ENCODE data around the gene MYO18A. TPM values are rescaled to one million over a fixed set of nuclear protein-coding genes. Genes with fewer than 3 reads are reported as not detected.
A peak's percentile ranks its signal among the peaks of the same experiment; 100 is the strongest.
"Not testable (repeated sequence)": the region's sequence is repeated elsewhere in the genome, so short reads cannot be mapped to it uniquely, and the experiment has no call there.

MYO18A gene
- total and polyA plus RNA-seq, 4 donors: 41.4 to 75.9 (median 59.4) TPM

DNA sequence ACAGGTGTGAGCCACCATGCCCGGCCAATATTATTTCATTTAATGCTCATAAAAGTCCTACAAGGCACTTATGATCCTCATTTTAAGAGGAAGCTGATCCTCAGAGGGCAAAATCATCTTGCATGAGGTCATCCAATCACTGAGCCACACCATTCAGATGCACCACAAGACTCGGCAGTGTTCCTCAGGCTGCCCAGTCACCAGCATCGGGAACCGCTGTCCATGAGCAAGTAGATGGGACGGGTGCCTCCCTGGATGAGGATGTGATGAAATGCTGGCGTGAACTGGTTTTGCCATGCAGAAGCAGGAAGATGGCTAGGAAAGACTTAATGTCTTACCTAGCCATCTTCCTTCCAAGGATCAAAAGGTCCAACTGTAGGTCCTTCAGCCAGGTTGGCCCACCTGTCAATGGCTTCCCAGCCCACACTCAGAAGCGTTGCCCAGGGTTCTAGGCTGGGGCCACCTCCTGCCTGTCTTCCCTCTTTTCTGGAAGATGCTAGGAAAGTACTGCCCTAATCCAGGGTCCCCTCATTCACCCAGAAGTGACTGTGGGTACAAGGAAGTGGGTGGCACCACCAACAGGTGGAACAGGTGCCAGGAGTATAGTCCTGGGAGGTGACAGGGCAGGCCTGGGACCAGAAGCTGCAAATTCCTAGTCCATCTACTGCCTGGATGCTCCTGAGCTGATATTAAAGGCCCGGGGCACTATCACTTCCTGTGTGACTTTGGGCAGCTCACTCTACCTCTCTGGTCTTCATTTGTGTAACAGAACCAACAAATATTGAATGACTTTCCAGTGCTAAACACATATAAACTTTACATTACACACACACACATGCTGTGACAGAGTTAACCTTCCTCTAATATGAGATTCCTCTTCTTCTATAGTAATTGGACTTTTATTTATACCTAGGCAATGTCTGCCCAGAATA is 34.3 kb upstream of the MYO18A start:
- Histone ChIP-seq H3K9me3 (ENCODE audit: control insufficient read depth, insufficient read depth, low read length) (no peaks in the 10 kb centered on the region), H3K4me1 (ENCODE audit: control insufficient read depth, insufficient read depth, low read length) (peaks cover 8% of the 10 kb centered on the region), H3K27ac (ENCODE audit: low read depth, low read length) (no peak overlapping the region), H3K36me3 (ENCODE audit: control insufficient read depth, insufficient read depth, low read length) (no peaks in the 10 kb centered on the region), H3K27me3 (ENCODE audit: control insufficient read depth, insufficient read depth, low read length) (no peaks in the 10 kb centered on the region), H3K4me3 (ENCODE audit: low read depth, low read length) (no peak overlapping the region)
- WGBS (ENCODE audit: insufficient coverage): 93% methylated on average over 3 of the region's 8 CpGs
- DNase-seq (ENCODE audit: low read depth in 4 of 6, low spot score in 6 of 6): no peak

DNA sequence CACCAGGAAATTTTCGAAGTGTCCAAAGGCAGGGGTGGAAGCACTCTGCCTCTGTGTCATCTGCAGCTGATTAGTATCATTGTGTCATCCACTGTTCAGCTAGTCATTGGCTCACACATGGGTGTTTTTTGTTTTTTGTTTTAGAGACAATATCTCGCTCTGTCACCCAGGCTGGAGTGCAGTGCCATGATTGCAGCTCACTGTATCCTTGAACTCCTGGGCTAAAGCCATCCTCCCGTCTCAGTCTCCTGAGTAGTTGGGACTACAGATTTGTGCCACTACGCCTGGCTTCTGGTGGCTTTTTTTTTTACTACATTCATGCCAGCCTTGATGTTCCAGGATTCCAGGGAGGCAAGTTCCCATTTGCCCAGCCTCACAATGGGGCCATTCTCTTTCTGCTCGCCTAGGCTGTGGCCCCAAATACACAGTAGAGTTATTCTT is 32.5 kb upstream of the MYO18A start:
- WGBS (ENCODE audit: insufficient coverage): 61% methylated on average over 5 of the region's 5 CpGs
- Histone ChIP-seq H3K4me3 (ENCODE audit: low read depth, low read length) (no peak overlapping the region), H3K27me3 (ENCODE audit: control insufficient read depth, insufficient read depth, low read length) (no peaks in the 10 kb centered on the region), H3K27ac (ENCODE audit: low read depth, low read length) (peak overlapping the region; percentile 64), H3K9me3 (ENCODE audit: control insufficient read depth, insufficient read depth, low read length) (no peaks in the 10 kb centered on the region), H3K36me3 (ENCODE audit: control insufficient read depth, insufficient read depth, low read length) (no peaks in the 10 kb centered on the region), H3K4me1 (ENCODE audit: control insufficient read depth, insufficient read depth, low read length) (peaks cover 8% of the 10 kb centered on the region)
- DNase-seq (ENCODE audit: low read depth in 4 of 6, low spot score in 6 of 6): peak in 1 of 6 donors; percentile 25

DNA sequence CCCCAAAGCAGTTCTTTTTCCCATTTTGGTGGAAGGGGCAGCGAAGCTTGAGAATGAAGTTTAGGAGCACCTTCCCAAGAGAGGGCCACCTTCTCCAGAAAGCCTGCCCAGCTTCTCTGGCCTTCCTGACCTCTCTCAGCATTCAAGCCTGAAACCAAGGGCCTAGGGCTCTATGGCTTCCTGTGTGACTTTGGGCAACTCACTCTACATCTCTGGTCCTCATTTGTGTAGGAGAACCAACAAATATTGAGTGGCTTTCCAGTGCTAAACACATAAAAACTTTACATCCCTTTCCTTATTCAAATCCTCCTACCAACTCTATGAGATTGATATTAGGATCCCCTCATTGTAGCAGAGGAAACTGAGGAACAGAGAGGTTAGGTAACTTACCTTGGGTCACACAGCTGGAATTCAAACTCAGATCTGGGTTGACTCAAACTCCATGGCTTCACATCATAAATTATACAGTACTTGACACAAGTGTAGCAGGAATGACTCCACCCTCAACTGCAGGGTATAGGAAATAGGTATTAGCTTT is 32.0 kb upstream of the MYO18A start:
- peak overlapping the region; percentile 5 for H3K27ac ChIP-seq (ENCODE audit: low read depth, low read length)
- no peaks in the 10 kb centered on the region for H3K27me3 ChIP-seq (ENCODE audit: control insufficient read depth, insufficient read depth, low read length)
- no peaks in the 10 kb centered on the region for H3K36me3 ChIP-seq (ENCODE audit: control insufficient read depth, insufficient read depth, low read length)
- no peak for DNase-seq (ENCODE audit: low read depth in 4 of 6, low spot score in 6 of 6)
- H3K4me3 ChIP-seq (ENCODE audit: low read depth, low read length): no peak overlapping the region
- H3K9me3 ChIP-seq (ENCODE audit: control insufficient read depth, insufficient read depth, low read length): no peaks in the 10 kb centered on the region
- WGBS (ENCODE audit: insufficient coverage): 100% methylated on average over 1 of the region's 1 CpG
- peaks cover 8% of the 10 kb centered on the region for H3K4me1 ChIP-seq (ENCODE audit: control insufficient read depth, insufficient read depth, low read length)

DNA sequence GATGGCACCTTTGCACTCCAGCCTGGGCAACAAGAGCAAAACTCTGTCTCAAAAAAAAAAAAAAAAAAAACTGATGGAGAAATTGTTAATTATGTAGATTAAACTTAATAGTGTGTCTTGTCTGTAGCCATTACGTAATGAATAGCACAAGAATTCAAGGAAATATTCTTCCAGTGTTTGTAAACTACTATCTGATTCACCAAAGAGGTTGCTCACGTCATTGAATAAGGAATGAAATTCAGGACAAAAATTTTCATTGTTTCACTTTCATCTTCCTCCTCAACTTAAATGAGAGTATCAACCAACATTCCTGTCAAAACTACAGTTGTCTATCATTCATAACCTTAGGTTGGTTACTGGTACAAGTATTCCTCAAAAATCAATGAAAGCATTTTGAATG is 30.7 kb upstream of the MYO18A start:
- DNase-seq (ENCODE audit: low read depth in 4 of 6, low spot score in 6 of 6): no peak
- Histone ChIP-seq H3K27me3 (ENCODE audit: control insufficient read depth, insufficient read depth, low read length) (no peaks in the 10 kb centered on the region), H3K27ac (ENCODE audit: low read depth, low read length) (no peak overlapping the region), H3K4me3 (ENCODE audit: low read depth, low read length) (no peak overlapping the region), H3K36me3 (ENCODE audit: control insufficient read depth, insufficient read depth, low read length) (no peaks in the 10 kb centered on the region), H3K4me1 (ENCODE audit: control insufficient read depth, insufficient read depth, low read length) (peaks cover 8% of the 10 kb centered on the region), H3K9me3 (ENCODE audit: control insufficient read depth, insufficient read depth, low read length) (no peaks in the 10 kb centered on the region)
- no CpG with 5 or more reads among the region's 2 CpGs for WGBS (ENCODE audit: insufficient coverage)

DNA sequence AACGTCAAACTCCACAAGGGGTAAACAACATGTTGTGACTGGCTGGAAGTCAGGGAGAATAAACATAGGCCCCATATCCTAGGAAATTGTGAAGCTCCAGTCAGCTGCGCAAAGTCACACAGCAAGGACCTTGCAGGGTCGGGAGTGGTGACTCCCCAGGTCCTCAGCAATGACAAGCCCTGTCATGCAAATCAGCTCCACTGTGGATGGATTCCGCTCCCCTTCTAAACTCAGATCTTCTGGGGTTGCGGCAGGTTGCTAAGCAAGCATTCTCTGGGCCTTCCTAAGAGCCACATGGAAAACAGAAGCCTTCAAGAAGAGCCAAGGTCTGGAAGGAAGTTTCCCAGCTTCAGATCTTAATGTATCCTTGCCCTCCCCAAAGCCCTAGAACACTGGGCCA is 28.9 kb upstream of the MYO18A start:
- peaks cover 8% of the 10 kb centered on the region for H3K4me1 ChIP-seq (ENCODE audit: control insufficient read depth, insufficient read depth, low read length)
- H3K36me3 ChIP-seq (ENCODE audit: control insufficient read depth, insufficient read depth, low read length): no peaks in the 10 kb centered on the region
- H3K27ac ChIP-seq (ENCODE audit: low read depth, low read length): no peak overlapping the region
- no peaks in the 10 kb centered on the region for H3K27me3 ChIP-seq (ENCODE audit: control insufficient read depth, insufficient read depth, low read length)
- H3K4me3 ChIP-seq (ENCODE audit: low read depth, low read length): no peak overlapping the region
- no peaks in the 10 kb centered on the region for H3K9me3 ChIP-seq (ENCODE audit: control insufficient read depth, insufficient read depth, low read length)
- no peak for DNase-seq (ENCODE audit: low read depth in 4 of 6, low spot score in 6 of 6)
- 71% methylated on average over 4 of the region's 5 CpGs for WGBS (ENCODE audit: insufficient coverage)

DNA sequence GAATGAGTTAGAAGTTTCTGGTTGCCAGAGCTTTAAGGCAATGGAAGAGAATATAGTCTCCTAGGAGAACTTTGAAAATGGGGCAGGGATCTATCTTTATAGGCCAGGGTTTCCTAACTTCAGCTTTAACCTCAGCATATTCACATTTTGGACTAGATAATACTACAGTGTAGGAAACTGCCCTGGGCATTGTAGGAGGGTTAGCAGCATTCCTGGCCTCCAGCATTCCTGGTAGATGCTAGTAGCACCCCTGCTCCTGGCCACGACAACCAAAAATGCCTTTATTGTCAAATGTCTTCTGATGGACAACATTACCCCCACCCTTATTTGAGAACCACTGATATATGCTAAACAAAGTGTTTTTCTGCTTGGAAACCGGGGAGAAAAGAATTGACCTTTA is 27.8 kb upstream of the MYO18A start:
- Histone ChIP-seq H3K4me3 (ENCODE audit: low read depth, low read length) (no peak overlapping the region), H3K27ac (ENCODE audit: low read depth, low read length) (no peak overlapping the region), H3K4me1 (ENCODE audit: control insufficient read depth, insufficient read depth, low read length) (peaks cover 3% of the 10 kb centered on the region), H3K27me3 (ENCODE audit: control insufficient read depth, insufficient read depth, low read length) (no peaks in the 10 kb centered on the region), H3K9me3 (ENCODE audit: control insufficient read depth, insufficient read depth, low read length) (no peaks in the 10 kb centered on the region), H3K36me3 (ENCODE audit: control insufficient read depth, insufficient read depth, low read length) (no peaks in the 10 kb centered on the region)
- 60% methylated on average over 1 of the region's 2 CpGs for WGBS (ENCODE audit: insufficient coverage)
- DNase-seq (ENCODE audit: low read depth in 4 of 6, low spot score in 6 of 6): no peak

DNA sequence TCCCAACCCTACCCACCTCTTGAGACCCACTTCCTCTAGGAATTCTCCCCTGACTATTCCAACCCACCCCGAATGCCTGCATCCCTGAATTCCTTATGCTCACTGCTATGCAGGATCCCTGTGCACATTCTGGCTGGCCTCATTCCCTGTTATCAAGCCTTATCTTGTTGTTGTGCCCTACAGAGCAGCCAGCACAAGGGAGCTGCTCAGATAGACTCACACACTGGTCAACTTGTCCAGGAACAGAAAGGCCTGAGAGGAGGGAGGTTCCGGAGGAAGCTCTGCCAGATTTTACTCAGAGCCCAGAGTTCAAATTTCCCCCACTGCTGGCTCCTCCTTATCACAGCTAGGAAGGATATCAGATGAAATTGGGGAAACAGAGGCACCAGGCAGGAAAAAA is 24.8 kb upstream of the MYO18A start:
- Histone ChIP-seq H3K4me1 (ENCODE audit: control insufficient read depth, insufficient read depth, low read length) (no peaks in the 10 kb centered on the region), H3K36me3 (ENCODE audit: control insufficient read depth, insufficient read depth, low read length) (no peaks in the 10 kb centered on the region), H3K27ac (ENCODE audit: low read depth, low read length) (no peak overlapping the region), H3K27me3 (ENCODE audit: control insufficient read depth, insufficient read depth, low read length) (no peaks in the 10 kb centered on the region), H3K4me3 (ENCODE audit: low read depth, low read length) (no peak overlapping the region), H3K9me3 (ENCODE audit: control insufficient read depth, insufficient read depth, low read length) (no peaks in the 10 kb centered on the region)
- WGBS (ENCODE audit: insufficient coverage): 92% methylated on average over 1 of the region's 2 CpGs
- DNase-seq (ENCODE audit: low read depth in 4 of 6, low spot score in 6 of 6): no peak

DNA sequence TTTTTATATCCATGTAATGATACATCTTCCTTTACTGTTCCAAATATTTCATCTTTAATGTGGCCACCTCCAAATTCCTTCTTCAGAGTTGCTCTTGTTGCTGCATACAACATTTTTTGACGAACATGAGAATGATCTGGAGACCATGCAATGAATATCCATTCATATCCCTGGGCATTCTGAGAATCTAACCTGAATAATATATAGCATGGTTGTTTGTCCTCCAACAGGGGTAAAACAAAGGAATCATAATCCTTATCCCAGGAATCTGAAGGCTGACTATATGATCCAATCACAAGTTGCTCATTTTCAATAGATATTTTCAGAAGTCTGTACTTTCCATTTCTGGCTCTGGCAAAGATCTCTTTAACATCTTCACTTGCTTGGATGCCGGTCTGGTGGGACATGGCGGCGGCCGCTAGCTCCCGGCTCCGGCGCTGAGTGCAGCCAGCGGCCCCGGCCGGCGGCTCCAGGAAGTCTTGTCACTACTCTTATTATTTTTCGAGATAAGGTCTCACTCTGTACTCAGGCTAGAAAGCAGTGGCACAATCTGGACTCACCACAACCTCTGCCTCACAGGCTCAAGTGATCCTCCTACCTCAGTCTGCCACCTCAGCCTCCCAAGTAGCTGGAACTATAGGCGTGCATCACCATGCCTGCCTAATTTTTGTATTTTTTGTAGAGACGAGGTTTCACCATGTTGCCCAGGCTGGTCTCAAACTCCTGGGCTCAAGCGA is 24.0 kb upstream of the MYO18A start:
- DNase-seq (ENCODE audit: low read depth in 4 of 6, low spot score in 6 of 6); H3K27ac ChIP-seq (ENCODE audit: low read depth, low read length); H3K9me3 ChIP-seq (ENCODE audit: control insufficient read depth, insufficient read depth, low read length); H3K4me3 ChIP-seq (ENCODE audit: low read depth, low read length); H3K27me3 ChIP-seq (ENCODE audit: control insufficient read depth, insufficient read depth, low read length); H3K4me1 ChIP-seq (ENCODE audit: control insufficient read depth, insufficient read depth, low read length); H3K36me3 ChIP-seq (ENCODE audit: control insufficient read depth, insufficient read depth, low read length): not testable (repeated sequence)
- 89% methylated on average over 12 of the region's 16 CpGs for WGBS (ENCODE audit: insufficient coverage)

DNA sequence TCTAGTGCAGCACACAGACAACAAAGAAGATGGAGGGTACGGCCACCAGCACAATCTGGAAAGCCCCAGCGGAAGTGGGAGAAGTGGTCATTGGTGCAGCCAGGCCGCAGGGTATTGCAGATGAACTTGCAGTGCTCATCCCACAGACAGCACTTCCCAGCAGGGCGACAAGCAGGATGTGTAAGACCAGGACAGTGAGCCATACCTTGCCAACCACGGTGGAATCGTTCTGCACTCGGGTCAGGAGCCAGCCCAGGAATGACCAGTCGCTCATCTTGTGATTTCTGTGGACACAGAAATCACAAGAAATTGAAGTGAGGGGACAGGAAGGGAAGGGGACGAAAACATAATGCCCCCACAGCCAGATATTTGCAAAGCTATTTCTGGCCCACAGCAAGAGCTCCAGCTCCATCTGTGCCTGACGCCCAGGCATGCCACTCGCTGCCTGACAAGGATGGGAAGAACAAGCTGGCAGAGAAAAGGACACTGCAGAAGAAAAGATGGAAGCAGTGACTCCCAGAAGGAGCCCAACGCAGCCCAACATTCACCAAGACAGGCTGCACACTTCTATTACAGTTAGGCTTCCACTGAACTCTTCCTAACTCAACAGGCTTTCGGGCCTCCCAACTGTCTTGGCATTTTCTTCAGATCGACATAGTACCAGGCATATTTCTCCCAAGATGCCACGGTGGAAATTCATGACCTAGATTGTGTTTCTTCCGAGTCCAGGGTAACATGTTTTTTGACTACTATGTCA is 17.5 kb upstream of the MYO18A start:
- Histone ChIP-seq H3K4me3 (ENCODE audit: low read depth, low read length) (no peak overlapping the region), H3K27ac (ENCODE audit: low read depth, low read length) (no peak overlapping the region), H3K36me3 (ENCODE audit: control insufficient read depth, insufficient read depth, low read length) (no peaks in the 10 kb centered on the region), H3K9me3 (ENCODE audit: control insufficient read depth, insufficient read depth, low read length) (no peaks in the 10 kb centered on the region), H3K27me3 (ENCODE audit: control insufficient read depth, insufficient read depth, low read length) (no peaks in the 10 kb centered on the region), H3K4me1 (ENCODE audit: control insufficient read depth, insufficient read depth, low read length) (no peaks in the 10 kb centered on the region)
- DNase-seq (ENCODE audit: low read depth in 4 of 6, low spot score in 6 of 6): no peak
- 86% methylated on average over 14 of the region's 16 CpGs for WGBS (ENCODE audit: insufficient coverage)
